GM19328 (cell line): ENCODE results near the gene LSMEM2.
A peak's percentile ranks its signal among the peaks of the same experiment; 100 is the strongest.
"Not testable (repeated sequence)": the region's sequence is repeated elsewhere in the genome, so short reads cannot be mapped to it uniquely, and the experiment has no call there.

Source experiments
- ATAC-seq: cut with Tn5 transposase; IDR thresholded peaks from one replicate; pipeline ENCODE4 v1.9.1; 2021; ENCODE audit warnings: mild to moderate bottlenecking, moderate library complexity; ENCODE audit not compliant: unreplicated experiment

LSMEM2 gene

GRCh38 chr3:50297384-50297775 is 18.5 kb downstream of the LSMEM2 start:
- ATAC-seq: no peak

GRCh38 chr3:50297896-50298725 is 19.2 kb downstream of the LSMEM2 start:
- no peak for ATAC-seq

GRCh38 chr3:50298836-50299637 is 20.1 kb downstream of the LSMEM2 start, which contains the start of the genes HYAL3 and NAA80:
Gene HYAL3, minus strand, starts transcription at chr3:50299405. Its CDS starts 3,803 bp downstream, at chr3:50295602.
Gene NAA80, minus strand, starts transcription at chr3:50299405. Its CDS starts 1,942 bp downstream, at chr3:50297463.
- peak; percentile 86 for ATAC-seq

- no peak for ATAC-seq
These were observed 20.7 kb downstream of the LSMEM2 start for GRCh38 chr3:50299638-50299928.

GRCh38 chr3:50299929-50300680 is 21.2 kb downstream of the LSMEM2 start:
- ATAC-seq: no peak

GRCh38 chr3:50300681-50301254 is 21.9 kb downstream of the LSMEM2 start:
- ATAC-seq: no peak

GRCh38 chr3:50302095-50303012 is 23.5 kb downstream of the LSMEM2 start:
- no peak for ATAC-seq

GRCh38 chr3:50303013-50303815 is 24.3 kb downstream of the LSMEM2 start, which contains the start of gene HYAL1:
Gene HYAL1, minus strand, starts transcription at chr3:50303574. Its CDS starts 618 bp downstream, at chr3:50302956.
- no peak for ATAC-seq

- no peak for ATAC-seq
These were observed 25.7 kb downstream of the LSMEM2 start for GRCh38 chr3:50304601-50305000.

GRCh38 chr3:50312041-50312440 is 33.2 kb downstream of the LSMEM2 start:
- not testable (repeated sequence) for ATAC-seq

- no peak for ATAC-seq
These were observed 35.5 kb downstream of the LSMEM2 start for GRCh38 chr3:50314342-50314741.

- ATAC-seq: no peak
These were observed 35.9 kb downstream of the LSMEM2 start for GRCh38 chr3:50314816-50315215.

GRCh38 chr3:50316657-50317242 is 37.9 kb downstream of the LSMEM2 start:
- no peak for ATAC-seq

- no peak for ATAC-seq
These were observed 38.4 kb downstream of the LSMEM2 start for GRCh38 chr3:50317300-50317699.

- ATAC-seq: no peak
These were observed 39.3 kb downstream of the LSMEM2 start for GRCh38 chr3:50318163-50318562.

GRCh38 chr3:50318615-50319014 is 39.7 kb downstream of the LSMEM2 start:
- ATAC-seq: no peak

- no peak for ATAC-seq
These were observed 40.5 kb downstream of the LSMEM2 start for GRCh38 chr3:50319181-50319893.
